Astrocyte of the cerebellum (primary cell): ENCODE measurements around the gene SLC17A4.

Source experiments
- DNase-seq: peaks from one replicate; pipeline ENCODE4 v3.0.0-alpha.2; 2011; ENCODE audit warnings: low read depth
- H3K4me3 ChIP-seq: 2 replicates; pipeline ENCODE4 v1.5.1; 2011; ENCODE audit warnings: mild to moderate bottlenecking, low read depth, low read length, moderate library complexity
- CTCF ChIP-seq: IDR thresholded peaks from 2 replicates; pipeline ENCODE4 v1.5.1; 2012; ENCODE audit warnings: low read length, low read depth, moderate library complexity, mild to moderate bottlenecking; ENCODE audit errors: missing control alignments
- in situ Hi-C: cut with HindIII; loops from 2 replicates; pipeline ENCODE4 v1.10.0; 2017; ENCODE audit warnings: low sequenced_read_pairs

The SLC17A4 gene

GRCh38 chr6:25821341-25821740 lies 66.8 kb downstream of the SLC17A4 start:
- TF ChIP-seq CTCF = no peak
- no peak for DNase-seq
- in situ Hi-C loops = no loop called here
- H3K4me3 ChIP-seq = no peak overlapping the region

GRCh38 chr6:25829375-25829774 lies 74.8 kb downstream of the SLC17A4 start:
- TF ChIP-seq CTCF = no peak
- no peak for DNase-seq
- in situ Hi-C loops = no loop called here
- no peak overlapping the region for H3K4me3 ChIP-seq

GRCh38 chr6:25830458-25830857 lies 75.9 kb downstream of the SLC17A4 start:
- H3K4me3 ChIP-seq = no peak overlapping the region
- DNase-seq = no peak
- in situ Hi-C loops = loop anchor here (5.0 kb wide), 1 partner anchor 43 kb away; no protein-coding TSS in a partner anchor
- no peak for TF ChIP-seq CTCF
